ENCODE results near the gene MYO1B.

GRCh38 chr2:191312662-191313061 is 67.5 kb downstream of the MYO1B start:
- TF ChIP-seq, protein P1, sequence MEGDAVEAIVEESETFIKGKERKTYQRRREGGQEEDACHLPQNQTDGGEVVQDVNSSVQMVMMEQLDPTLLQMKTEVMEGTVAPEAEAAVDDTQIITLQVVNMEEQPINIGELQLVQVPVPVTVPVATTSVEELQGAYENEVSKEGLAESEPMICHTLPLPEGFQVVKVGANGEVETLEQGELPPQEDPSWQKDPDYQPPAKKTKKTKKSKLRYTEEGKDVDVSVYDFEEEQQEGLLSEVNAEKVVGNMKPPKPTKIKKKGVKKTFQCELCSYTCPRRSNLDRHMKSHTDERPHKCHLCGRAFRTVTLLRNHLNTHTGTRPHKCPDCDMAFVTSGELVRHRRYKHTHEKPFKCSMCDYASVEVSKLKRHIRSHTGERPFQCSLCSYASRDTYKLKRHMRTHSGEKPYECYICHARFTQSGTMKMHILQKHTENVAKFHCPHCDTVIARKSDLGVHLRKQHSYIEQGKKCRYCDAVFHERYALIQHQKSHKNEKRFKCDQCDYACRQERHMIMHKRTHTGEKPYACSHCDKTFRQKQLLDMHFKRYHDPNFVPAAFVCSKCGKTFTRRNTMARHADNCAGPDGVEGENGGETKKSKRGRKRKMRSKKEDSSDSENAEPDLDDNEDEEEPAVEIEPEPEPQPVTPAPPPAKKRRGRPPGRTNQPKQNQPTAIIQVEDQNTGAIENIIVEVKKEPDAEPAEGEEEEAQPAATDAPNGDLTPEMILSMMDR (IDR thresholded peaks at IDR 0.05): no peak
- no peak for TF ChIP-seq EP300 (IDR thresholded peaks at IDR 0.05)
- no peak for TF ChIP-seq POLR2AphosphoS5 (IDR thresholded peaks at IDR 0.05)
- TF ChIP-seq POLR2A (IDR thresholded peaks at IDR 0.05): no peak

Data from upper lobe of left lung (tissue), 4 donors.